Gastrocnemius medialis (tissue), 4 donors: Measurements from ENCODE around the gene MYO16.

Experiments used
- CTCF ChIP-seq, 5 experiments: fragments of 450-650 bp in 3 of 5; fragments of 200-600 bp in 2 of 5; sonication (generic) in 2 of 5; IDR thresholded peaks in 4 of 5; conservative IDR thresholded peaks in 1 of 5; 1 replicate in 4 of 5; 2 replicates in 1 of 5; pipeline ENCODE4 v1.5.1; 2016 to 2019; ENCODE audit warnings: antibody characterized with exemption in 5 of 5, mild to moderate bottlenecking in 3 of 5, moderate library complexity in 3 of 5
- POLR2A ChIP-seq, 2 donors: fragments of 450-650 bp; IDR thresholded peaks; one replicate each; pipeline ENCODE4 v1.6.1; 2017; ENCODE audit warnings: antibody characterized with exemption in 2 of 2, mild to moderate bottlenecking in 2 of 2, moderate library complexity in 2 of 2

GRCh38 chr13:108677806-108678205, 48.4 kb downstream of the MYO16 start:
- no peak for TF ChIP-seq CTCF (IDR thresholded peaks at IDR 0.05 in 4 of 5, conservative IDR thresholded peaks at IDR 0.05 in 1 of 5)
- no peak for TF ChIP-seq POLR2A (IDR thresholded peaks at IDR 0.05)
